HEK293T (cell line): ENCODE measurements around the gene OIT3.

Experiments
- CTBP1 ChIP-seq: fragments of 450-650 bp; IDR thresholded peaks from 2 replicates; pipeline ENCODE4 v1.6.1; 2016; ENCODE audit warnings: borderline replicate concordance
- TARDBP ChIP-seq: fragments of 450-650 bp; IDR thresholded peaks from 2 replicates; pipeline ENCODE4 v1.6.1; 2016

DNA sequence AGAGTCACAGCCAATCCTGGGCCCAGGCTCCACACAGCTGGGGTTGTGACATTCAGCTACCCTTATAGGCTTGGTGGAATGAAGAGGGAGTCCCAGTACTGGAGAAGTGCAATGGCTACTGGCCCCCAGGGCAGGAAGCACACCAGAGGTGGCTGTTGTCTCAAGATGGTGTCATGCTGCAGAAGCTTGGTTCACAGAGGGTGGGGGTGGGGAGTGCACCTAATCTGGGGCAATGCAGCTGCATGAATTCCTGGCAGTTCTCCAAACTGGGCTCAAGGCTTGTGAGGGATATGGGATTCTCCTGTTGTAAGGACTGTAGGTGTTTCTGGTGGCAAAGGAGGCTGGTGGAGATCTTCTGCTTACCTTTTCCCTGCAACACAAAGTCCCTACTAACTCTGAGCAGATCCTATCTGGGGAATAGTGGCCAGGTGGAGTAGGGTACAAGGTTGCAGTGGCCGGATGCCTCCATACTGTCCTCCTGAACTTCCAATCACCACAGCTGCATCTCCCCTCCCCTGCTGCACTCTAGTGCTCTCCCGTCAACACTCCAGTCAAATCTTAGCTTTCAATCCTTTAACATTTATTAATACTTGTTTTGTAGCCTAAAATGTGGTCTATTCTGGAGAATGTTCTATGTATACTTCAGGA lies 88.5 kb downstream of the OIT3 start:
- no peak for TF ChIP-seq TARDBP
- no peak for TF ChIP-seq CTBP1
